DND-41 (cell line): Measurements from ENCODE around the gene ACO2.

ENCODE experiments used
- ATAC-seq: fragments of 200-7000 bp; cut with Tn5 transposase; 3 replicates; pipeline ENCODE4 v1.9.1; 2021; ENCODE audit warnings: low read depth; ENCODE audit not compliant: insufficient read depth
- DNase-seq: peaks from one replicate; pipeline ENCODE4 v3.0.0-alpha.2; 2020
- H2AFZ ChIP-seq: 2 replicates; pipeline ENCODE4 v1.6.0; 2012; ENCODE audit warnings: low read depth, low read length
- H3K27ac ChIP-seq: 2 replicates; pipeline ENCODE4 v1.5.1; 2012; ENCODE audit warnings: low read length, inconsistent platforms
- H3K27me3 ChIP-seq: fragments of 200-600 bp; sonication (generic); 2 replicates; pipeline ENCODE4 v1.6.0; 2012; ENCODE audit warnings: low read length, mild to moderate bottlenecking, inconsistent platforms; ENCODE audit not compliant: insufficient read depth, poor library complexity
- H3K36me3 ChIP-seq: 2 replicates; pipeline ENCODE4 v1.5.1; 2012; ENCODE audit warnings: low read length, inconsistent platforms; ENCODE audit not compliant: insufficient read depth
- H3K4me1 ChIP-seq: 2 replicates; pipeline ENCODE4 v1.5.1; 2012; ENCODE audit warnings: mild to moderate bottlenecking, low read length; ENCODE audit not compliant: insufficient read depth
- H3K4me2 ChIP-seq: 2 replicates; pipeline ENCODE4 v1.6.0; 2012; ENCODE audit warnings: mild to moderate bottlenecking, moderate library complexity, low read length, inconsistent platforms; ENCODE audit not compliant: insufficient read depth
- H3K4me3 ChIP-seq, 2 experiments: fragments of 200-600 bp in 1 of 2; shearing (Covaris generic) in 1 of 2; 2 replicates each; pipeline ENCODE4 v1.5.1; 2012 to 2016; ENCODE audit warnings: inconsistent platforms in 2 of 2, low read length in 2 of 2, mild to moderate bottlenecking in 2 of 2, low read depth in 1 of 2, moderate library complexity in 1 of 2
- H3K79me2 ChIP-seq: 2 replicates; pipeline ENCODE4 v1.6.0; 2012; ENCODE audit warnings: low read length, inconsistent platforms; ENCODE audit not compliant: insufficient read depth
- H3K9ac ChIP-seq: 2 replicates; pipeline ENCODE4 v1.6.0; 2012; ENCODE audit warnings: low read depth, mild to moderate bottlenecking, inconsistent platforms, low read length, moderate library complexity
- H3K9me3 ChIP-seq: 2 replicates; pipeline ENCODE4 v1.5.1; 2012; ENCODE audit warnings: low read length, moderate library complexity, mild to moderate bottlenecking, inconsistent platforms; ENCODE audit not compliant: insufficient read depth, severe bottlenecking
- H4K20me1 ChIP-seq: 2 replicates; pipeline ENCODE4 v1.6.0; 2012; ENCODE audit warnings: low read length; ENCODE audit not compliant: insufficient read depth
- CTCF ChIP-seq: IDR thresholded peaks from 2 replicates; pipeline ENCODE4 v1.5.1; 2012; ENCODE audit warnings: borderline replicate concordance, low read length, moderate library complexity, mild to moderate bottlenecking; ENCODE audit not compliant: poor library complexity, severe bottlenecking; ENCODE audit errors: extremely low read depth
- EZH2 ChIP-seq: IDR thresholded peaks from 3 replicates; pipeline ENCODE4 v1.6.1; 2012; ENCODE audit warnings: borderline replicate concordance, low read depth, mild to moderate bottlenecking, moderate library complexity, low read length, inconsistent platforms; ENCODE audit not compliant: severe bottlenecking

ACO2 gene

DNA sequence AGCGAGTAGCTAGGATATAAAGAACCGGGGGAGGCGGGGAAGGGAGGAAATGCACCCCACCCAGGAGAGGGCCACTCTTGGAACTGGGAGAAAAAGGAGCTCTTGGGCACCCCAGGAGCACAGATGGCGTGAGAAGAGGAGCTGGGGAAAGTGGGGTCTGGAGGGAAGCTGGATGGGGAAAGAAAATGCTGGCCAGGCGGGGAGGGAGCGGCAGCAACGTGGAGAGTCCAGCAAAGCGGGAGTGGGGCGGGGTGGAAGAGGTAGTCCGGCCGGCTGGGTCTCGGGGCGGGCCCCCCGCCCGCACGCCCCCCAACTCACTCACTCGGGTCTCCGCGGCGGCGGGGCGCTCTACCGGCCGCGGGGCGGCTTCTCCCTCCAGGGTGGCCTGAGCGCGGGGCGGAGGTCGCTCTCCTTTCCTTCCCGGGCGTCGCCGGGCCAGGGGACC, 22.8 kb upstream of the ACO2 start:
- H3K4me3 ChIP-seq = peak overlapping the region; percentile 89 to 93
- H4K20me1 ChIP-seq = peaks cover 16% of the 10 kb centered on the region; the same call in 1 of the 2 replicates
- peaks cover 29% of the 10 kb centered on the region for H3K4me1 ChIP-seq
- ATAC-seq = no peak
- H3K36me3 ChIP-seq = peaks cover 19% of the 10 kb centered on the region
- no peaks in the 10 kb centered on the region for H3K27me3 ChIP-seq
- peak overlapping the region; percentile 75 for H3K27ac ChIP-seq
- peak overlapping the region; percentile 84 for H3K4me2 ChIP-seq
- peak overlapping the region; percentile 65 for H2AFZ ChIP-seq
- peak overlapping the region; percentile 94 for H3K9ac ChIP-seq
- peaks cover 71% of the 10 kb centered on the region for H3K79me2 ChIP-seq
- TF ChIP-seq CTCF (no peak), EZH2 (no peak)
- H3K9me3 ChIP-seq = no peaks in the 10 kb centered on the region
- DNase-seq = no peak

GRCh38 chr22:41446639-41447434, 22.1 kb upstream of the ACO2 start, which contains the start of gene TOB2:
TOB2 (minus strand) TSS chr22:41446801; CDS start chr22:41437345, 9,456 bp downstream.
- Histone ChIP-seq H3K4me2 (peak within 1 kb of the TSS; percentile 84), H3K9ac (peak within 1 kb of the TSS; percentile 94), H3K27ac (peak within 1 kb of the TSS; percentile 96), H3K27me3 (no peaks in the 10 kb centered on the region), H3K4me3 (peak within 1 kb of the TSS; percentile 89 to 93), H3K9me3 (no peaks in the 10 kb centered on the region), H3K36me3 (peaks cover 16% of the 10 kb centered on the region), H4K20me1 (peaks cover 16% of the 10 kb centered on the region; the same call in 1 of the 2 replicates), H2AFZ (peak within 1 kb of the TSS; percentile 80), H3K4me1 (peaks cover 29% of the 10 kb centered on the region), H3K79me2 (peaks cover 65% of the 10 kb centered on the region)
- DNase-seq (peak; percentile 96), ATAC-seq (peak; percentile 44)
- no peak for TF ChIP-seq CTCF
- no peak for TF ChIP-seq EZH2

DNA sequence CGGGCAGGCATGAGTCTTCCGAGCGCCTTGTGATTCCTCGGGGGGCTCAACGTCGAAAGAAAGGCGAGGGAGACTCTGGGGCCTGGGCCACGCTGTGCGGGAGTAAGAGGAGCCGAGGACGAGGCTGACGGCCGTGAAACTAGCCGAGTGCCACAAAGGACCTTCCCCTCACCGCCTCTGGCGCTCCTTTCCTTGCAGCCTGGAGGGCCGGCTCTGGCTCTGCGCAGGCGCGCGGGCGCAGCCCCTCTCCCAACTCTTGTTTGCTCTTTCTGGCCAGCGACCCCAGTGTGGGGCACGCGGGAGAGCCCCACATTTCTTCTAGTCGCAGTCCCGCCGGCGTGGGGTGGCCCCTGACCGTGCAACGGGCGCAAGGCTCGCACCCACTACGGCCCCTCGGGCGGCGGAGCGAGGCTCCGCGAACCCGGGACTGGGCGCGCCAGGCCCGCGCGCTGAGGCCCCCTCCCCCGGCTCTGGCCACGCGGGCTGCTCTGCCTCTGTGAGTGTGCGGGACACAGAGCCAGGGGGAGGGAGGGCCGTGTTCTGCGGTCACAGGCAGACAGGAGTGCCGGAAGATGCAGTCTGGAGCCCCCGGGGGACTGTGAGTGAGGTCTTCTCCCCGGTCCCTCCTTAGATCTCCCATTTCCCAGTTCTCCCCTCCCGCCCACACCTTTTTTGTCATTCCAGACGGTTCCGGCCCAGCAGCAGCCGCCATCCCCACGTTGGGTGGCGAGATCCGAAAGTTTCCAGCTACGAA, 21.3 kb upstream of the ACO2 start:
- DNase-seq = peak; percentile 79

More for the DNA sequence above, 21.3 kb upstream of the ACO2 start:
- H3K9ac ChIP-seq = peak overlapping the region; percentile 94
- H3K9me3 ChIP-seq = no peaks in the 10 kb centered on the region
- H4K20me1 ChIP-seq = peaks cover 13% of the 10 kb centered on the region; the same call in 1 of the 2 replicates
- ATAC-seq = peak; percentile 18
- H3K27ac ChIP-seq = peak overlapping the region; percentile 96
- H2AFZ ChIP-seq = peak overlapping the region; percentile 80
- TF ChIP-seq EZH2 (no peak), CTCF (no peak)
- peak overlapping the region; percentile 89 to 93 for H3K4me3 ChIP-seq
- peaks cover 58% of the 10 kb centered on the region for H3K79me2 ChIP-seq
- H3K4me2 ChIP-seq = peak overlapping the region; percentile 84
- H3K36me3 ChIP-seq = peaks cover 11% of the 10 kb centered on the region
- no peaks in the 10 kb centered on the region for H3K27me3 ChIP-seq
- H3K4me1 ChIP-seq = peaks cover 25% of the 10 kb centered on the region
